Amniotic stem cell (primary cell): ENCODE results near the gene AIP.

Source experiments
- DNase-seq: peaks from one replicate; lab custom pipeline; 2025; lab: John Stamatoyannopoulos, UW

AIP gene

GRCh38 chr11:67534070-67534679, 51.3 kb downstream of the AIP start:
- DNase-seq, result no peak

- no peak for DNase-seq
Measured at GRCh38 chr11:67535561-67535960, 52.7 kb downstream of the AIP start.

GRCh38 chr11:67538306-67538705, 55.5 kb downstream of the AIP start:
- no peak for DNase-seq

- DNase-seq, result no peak
Measured at GRCh38 chr11:67538823-67539505, 56.1 kb downstream of the AIP start.

GRCh38 chr11:67539550-67539949, 56.7 kb downstream of the AIP start:
- DNase-seq, result no peak
